ENCODE results near the gene LMF2.

DNA sequence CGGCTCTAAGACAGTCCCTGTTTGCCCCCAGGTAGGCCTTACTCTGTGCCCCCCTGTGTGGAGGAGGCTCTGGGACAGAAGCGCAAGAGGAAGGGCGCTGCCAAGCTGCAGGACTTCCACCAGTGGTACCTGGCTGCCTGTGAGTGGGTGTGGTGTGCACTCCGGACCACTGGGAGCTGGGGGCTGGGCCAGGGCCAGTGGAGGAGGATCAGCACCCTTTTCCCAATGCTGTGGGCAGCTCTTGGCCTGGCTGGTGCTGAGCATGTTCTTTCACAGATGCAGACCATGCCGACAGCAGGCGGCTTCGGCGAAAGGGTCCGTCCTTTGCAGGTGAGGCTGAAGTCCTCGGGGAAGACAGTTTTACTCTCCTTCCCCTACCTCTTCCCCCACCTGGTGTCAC is 14.2 kb upstream of the LMF2 start:
- TF ChIP-seq EZH2 (IDR thresholded peaks at IDR 0.05) (no peak), POLR2A (IDR thresholded peaks at IDR 0.05; ENCODE audit: borderline replicate concordance, extremely low read depth, insufficient read depth, insufficient read length) (no peak)
- TF ChIP-seq, protein P1, sequence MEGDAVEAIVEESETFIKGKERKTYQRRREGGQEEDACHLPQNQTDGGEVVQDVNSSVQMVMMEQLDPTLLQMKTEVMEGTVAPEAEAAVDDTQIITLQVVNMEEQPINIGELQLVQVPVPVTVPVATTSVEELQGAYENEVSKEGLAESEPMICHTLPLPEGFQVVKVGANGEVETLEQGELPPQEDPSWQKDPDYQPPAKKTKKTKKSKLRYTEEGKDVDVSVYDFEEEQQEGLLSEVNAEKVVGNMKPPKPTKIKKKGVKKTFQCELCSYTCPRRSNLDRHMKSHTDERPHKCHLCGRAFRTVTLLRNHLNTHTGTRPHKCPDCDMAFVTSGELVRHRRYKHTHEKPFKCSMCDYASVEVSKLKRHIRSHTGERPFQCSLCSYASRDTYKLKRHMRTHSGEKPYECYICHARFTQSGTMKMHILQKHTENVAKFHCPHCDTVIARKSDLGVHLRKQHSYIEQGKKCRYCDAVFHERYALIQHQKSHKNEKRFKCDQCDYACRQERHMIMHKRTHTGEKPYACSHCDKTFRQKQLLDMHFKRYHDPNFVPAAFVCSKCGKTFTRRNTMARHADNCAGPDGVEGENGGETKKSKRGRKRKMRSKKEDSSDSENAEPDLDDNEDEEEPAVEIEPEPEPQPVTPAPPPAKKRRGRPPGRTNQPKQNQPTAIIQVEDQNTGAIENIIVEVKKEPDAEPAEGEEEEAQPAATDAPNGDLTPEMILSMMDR (IDR thresholded peaks at IDR 0.05 in 2 of 3, conservative IDR thresholded peaks at IDR 0.05 in 1 of 3; ENCODE audit: borderline replicate concordance in 1 of 3, insufficient read depth in 1 of 3, low read depth in 2 of 3, low read length in 2 of 3), result no peak
